NCI-H2196 treated with DMSO at 0.1 percent for 48 hours (cell line): Measurements from ENCODE around the gene PEX14.

ENCODE experiments used
- DNase-seq: peaks from one replicate; lab custom pipeline; 2025; ENCODE audit not compliant: unreplicated experiment; lab: John Stamatoyannopoulos, UW

Gene PEX14

GRCh38 chr1:10644307-10645128 is 169.8 kb downstream of the PEX14 start:
- DNase-seq = no peak

- DNase-seq = no peak
These were observed 171.7 kb downstream of the PEX14 start for GRCh38 chr1:10646347-10646861.

- DNase-seq = no peak
These were observed 172.8 kb downstream of the PEX14 start for GRCh38 chr1:10647414-10648170.

GRCh38 chr1:10648689-10649516 is 174.2 kb downstream of the PEX14 start:
- no peak for DNase-seq

- DNase-seq = no peak
These were observed 174.9 kb downstream of the PEX14 start for GRCh38 chr1:10649517-10650201.

GRCh38 chr1:10650556-10651388 is 176.0 kb downstream of the PEX14 start:
- no peak for DNase-seq

GRCh38 chr1:10651389-10651766 is 176.6 kb downstream of the PEX14 start:
- no peak for DNase-seq

GRCh38 chr1:10651793-10652192 is 177.0 kb downstream of the PEX14 start:
- no peak for DNase-seq

GRCh38 chr1:10652626-10653025 is 177.9 kb downstream of the PEX14 start:
- no peak for DNase-seq

- DNase-seq = no peak
These were observed 178.8 kb downstream of the PEX14 start for GRCh38 chr1:10653370-10654125.

- no peak for DNase-seq
These were observed 180.3 kb downstream of the PEX14 start for GRCh38 chr1:10655002-10655401.

GRCh38 chr1:10656431-10656830 is 181.7 kb downstream of the PEX14 start:
- DNase-seq = no peak

- DNase-seq = no peak
These were observed 182.5 kb downstream of the PEX14 start for GRCh38 chr1:10657088-10657847.

GRCh38 chr1:10658396-10659066 is 183.8 kb downstream of the PEX14 start:
- DNase-seq = no peak

- DNase-seq = no peak
These were observed 184.5 kb downstream of the PEX14 start for GRCh38 chr1:10659218-10659617.

GRCh38 chr1:10659646-10660540 is 185.1 kb downstream of the PEX14 start:
- no peak for DNase-seq

- DNase-seq = no peak
These were observed 186.7 kb downstream of the PEX14 start for GRCh38 chr1:10661453-10661852.
